ENCODE results near the gene MMP2.

The MMP2 gene

DNA sequence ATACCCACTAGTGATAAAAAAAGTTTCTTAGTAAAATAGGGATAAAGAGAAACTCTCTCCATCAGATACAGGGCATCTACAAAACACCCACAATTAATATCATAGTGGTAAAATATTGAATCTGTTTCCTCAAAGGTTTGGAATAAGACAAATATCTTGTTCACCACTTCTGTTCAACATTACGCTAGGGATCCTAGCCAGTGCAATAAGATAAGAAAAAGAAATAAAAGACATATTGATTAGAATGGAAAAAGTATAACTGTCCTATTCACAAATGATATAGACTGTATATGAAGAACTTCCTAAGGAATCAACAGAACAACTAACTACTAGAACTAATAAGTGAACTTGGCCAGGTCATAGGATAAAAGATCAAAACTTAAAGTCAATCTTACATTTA lies 42.8 kb downstream of the MMP2 start:
- DNase-seq: no peak

DNA sequence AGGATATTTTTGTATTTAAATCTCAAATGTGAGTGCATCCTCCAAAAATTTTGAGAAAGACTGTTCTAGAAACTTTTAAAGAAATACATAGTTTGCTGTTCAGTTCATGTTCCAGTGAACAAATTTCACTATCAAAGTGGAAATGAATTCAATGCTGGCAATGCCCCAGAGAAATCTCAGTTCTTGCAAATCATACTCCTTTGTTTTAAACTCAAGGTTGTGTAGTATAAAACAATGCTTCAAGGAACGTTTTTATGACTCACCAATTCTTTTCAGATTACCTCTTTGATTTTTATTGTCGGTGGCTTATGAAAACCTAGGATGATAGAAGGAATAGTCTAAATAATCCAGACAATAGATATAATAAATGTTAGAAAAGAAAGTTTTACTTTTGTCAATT lies 47.4 kb downstream of the MMP2 start:
- no peak for DNase-seq

DNA sequence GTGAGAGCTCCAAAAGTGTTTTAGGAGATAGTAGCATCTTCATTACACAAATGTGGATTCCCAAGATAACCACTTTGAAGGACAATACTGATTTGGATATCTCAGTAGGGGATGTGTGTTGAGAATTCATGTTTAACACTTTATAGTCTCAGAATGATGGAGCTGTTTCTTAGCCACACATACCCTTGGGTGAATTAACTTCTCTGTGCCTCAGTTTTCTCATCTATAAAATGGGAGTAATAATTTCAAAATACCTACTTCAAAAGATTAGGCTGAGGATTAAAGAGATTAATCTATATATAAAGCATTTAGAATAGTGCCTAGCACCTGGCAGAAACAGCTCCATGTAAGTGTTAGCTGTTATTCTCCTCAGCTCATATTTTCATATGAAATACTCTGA lies 48.9 kb downstream of the MMP2 start:
- no peak for DNase-seq

DNA sequence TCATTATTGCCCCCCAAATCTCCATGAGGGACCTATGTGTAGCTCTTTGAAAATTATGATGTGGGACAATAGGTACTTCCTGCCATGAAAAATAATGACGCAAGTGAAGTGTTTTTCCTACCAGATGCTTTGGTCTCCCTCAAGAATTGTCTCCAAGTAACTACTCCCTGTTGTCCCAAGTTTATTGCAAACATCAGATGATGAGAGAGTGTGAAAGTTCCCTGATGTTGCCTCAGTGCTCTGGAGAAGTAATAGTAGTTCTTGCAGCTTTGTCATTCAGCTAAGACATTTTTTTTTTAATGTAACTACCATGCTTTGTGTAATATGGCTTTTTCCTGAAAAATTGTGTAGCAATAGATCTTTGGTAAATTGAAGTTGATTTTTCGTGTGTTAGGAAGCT lies 50.0 kb downstream of the MMP2 start:
- no peak for DNase-seq

DNA sequence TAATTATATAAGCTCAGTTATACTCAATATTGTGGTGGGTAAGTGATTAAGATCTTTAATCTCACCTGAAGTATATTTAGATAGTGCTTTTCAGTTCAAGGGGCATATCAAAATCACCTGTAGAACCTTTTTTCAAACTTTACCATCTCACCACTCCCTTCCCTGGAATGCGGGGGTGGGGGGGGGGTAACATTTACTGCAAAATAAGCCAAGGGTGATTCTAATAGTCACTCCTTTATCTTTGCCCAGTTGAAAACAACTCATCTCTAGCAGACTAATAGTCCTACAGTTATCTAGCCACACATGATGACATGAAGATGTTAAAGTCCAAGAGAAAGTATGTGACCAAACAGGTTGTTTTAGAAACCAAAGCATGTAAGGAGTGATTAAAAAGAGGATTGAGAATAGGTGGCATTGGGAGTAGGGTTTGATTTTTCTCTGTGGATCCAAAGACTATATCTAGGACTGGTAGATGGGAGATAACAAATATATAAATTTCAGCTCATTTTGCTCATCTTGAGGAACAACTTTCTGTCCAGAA lies 51.4 kb downstream of the MMP2 start:
- DNase-seq: no peak

DNA sequence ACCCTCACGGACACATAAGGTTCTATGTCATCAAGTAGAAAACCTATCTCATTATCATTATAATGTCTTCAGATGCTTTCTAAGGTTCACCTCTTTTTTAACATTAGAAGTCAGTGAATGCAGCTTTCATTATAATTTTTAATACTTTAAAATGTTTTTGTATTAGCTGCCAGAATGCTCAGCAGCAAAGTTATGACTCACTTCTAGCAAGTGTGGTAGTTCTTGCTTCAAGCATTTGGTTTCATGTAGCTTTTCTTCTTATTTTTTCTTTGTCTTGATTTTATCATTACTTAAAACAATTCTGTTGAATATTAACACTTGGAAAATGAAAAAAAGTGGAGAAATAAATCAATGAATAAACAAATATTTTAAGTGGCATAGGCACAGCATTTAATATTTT lies 53.2 kb downstream of the MMP2 start:
- no peak for DNase-seq

DNA sequence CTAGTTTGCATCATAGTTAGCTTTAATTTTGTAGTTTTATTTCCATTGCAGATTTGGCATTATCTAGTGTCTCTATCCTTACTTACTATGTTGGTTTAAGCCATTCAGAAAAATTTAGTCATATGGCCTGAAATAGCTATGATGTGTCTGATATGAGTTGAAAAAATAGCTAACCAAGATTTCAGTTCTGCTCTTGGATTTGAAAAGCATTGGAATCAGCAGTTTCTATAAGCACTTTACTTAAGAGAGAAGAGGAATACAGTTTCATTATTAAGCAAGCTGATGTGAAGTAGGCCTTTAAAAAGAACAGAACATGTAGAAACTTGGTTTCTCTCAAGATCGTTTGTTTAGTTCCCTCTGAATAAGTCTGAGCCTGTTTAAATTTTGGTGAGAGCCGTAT lies 55.8 kb downstream of the MMP2 start:
- DNase-seq: no peak

DNA sequence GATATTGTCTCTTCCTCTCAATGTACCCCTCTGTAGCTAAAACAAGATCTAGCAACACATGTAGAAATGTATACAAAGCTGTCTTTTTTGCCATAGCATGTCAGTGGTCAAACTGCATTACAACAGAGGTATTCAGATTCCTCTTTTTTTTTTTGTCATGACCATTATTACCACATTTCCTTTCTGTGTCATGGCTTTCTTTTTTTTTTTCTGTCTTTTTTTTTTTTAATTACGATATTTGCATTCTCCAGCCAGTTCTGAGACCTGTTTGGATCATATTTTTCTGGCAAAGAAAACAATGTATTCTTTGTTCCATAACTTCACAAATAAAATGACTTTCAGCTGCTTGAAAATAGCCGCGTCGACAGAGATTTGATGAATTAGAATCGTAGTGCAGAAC lies 60.1 kb downstream of the MMP2 start:
- no peak for DNase-seq

DNA sequence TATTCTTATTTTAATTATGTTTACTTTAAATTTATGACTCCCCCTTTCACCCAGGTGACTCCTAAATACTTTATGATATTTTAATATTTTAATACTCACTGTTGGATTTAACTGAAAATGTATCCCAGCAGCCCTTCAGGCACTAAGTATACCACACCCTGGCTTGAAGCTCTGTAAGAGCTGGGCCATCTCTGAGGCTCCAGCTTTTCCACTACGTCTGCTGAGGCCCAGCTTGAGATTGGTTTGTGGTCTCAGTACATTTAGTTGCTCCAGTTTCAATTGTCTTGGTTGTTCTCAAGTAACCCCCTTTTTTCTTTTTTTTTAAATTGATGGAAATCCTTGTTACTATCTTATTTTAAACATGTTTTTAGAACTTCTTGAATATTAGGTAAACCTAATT lies 60.5 kb downstream of the MMP2 start:
- DNase-seq: no peak

DNA sequence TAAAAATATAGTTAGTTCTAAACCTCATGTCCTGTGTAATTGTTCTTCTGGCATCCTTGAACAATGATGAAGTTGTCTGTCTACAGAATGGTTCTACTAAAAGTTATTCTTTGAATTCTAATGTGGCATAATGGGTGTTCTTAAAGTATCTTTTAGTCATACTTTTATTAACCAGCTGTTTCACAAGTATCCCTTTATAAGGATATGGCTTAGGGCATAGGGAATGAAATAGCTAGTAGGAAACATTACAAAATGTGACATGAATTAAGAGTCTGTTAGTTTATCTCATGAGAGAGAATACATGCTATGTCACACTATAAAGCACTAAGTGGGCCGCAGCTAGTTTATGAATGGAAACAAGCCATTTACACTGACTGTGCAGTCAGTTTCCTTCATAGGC lies 61.2 kb downstream of the MMP2 start:
- no peak for DNase-seq

DNA sequence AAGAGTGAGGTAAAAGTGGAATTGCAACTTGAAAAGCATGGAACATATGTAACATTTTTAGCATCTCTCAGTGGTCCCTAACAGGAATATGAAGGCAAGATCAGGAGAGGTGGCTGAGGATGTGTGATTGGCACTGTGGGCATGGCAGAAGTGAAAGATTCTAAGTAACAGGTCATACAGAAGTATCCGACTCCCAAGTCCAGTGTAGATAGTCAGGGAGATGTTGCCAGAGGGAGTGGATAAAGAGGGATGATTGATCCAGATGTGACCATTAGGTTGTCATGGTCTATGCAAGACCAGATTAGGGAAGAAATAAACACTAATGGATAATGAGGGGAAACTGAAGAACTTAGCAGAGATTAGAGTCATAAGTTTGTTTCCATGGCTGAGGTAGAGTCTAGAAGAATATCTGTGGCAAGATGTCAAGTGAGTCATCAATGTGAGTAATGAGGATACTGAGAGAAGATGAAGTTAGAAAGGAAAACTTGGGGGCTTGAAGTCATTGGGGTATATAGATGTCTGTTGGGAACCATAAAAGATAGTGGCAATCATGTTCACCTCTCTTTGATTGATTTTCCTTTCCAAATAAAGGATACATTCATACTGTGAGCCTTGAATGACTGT lies 63.6 kb downstream of the MMP2 start:
- no peak for DNase-seq

DNA sequence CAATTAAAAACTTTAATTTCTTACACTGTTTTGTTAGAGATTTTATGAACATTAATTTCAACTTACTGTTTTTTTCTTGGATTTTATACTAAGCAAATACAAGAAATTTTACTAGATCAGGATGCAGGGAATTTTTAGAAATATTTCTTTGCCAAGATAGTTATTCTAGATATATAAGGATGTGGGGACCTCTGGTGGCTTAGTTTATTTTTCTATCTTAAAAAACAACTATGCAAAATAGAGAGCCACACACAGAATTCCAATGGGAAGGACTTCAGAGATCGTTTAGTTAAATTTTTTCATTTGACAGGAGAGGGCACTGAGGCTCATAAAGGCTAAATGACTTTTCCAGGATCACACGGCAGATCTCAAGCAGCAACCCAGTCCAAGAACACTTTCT lies 64.5 kb downstream of the MMP2 start:
- no peak for DNase-seq

DNA sequence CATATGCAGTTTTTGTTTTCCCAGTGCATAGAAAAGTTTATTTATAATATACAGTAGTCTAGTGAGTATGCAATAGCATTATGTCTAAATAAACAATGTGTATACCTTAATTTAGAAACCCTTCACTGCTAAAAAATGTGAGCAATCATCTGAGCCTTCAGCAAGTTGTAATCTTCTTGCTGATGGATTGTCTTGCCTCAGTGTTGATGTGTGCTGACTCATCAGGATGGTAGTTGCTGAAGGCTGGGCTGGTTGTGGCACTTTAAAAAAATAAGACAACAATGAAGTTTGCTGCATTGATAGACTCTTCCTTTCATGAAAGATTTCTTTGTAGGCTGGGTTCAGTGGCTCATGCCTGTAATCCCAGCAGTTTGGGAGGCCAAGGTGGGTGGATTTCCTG lies 73.6 kb downstream of the MMP2 start:
- DNase-seq: no peak

DNA sequence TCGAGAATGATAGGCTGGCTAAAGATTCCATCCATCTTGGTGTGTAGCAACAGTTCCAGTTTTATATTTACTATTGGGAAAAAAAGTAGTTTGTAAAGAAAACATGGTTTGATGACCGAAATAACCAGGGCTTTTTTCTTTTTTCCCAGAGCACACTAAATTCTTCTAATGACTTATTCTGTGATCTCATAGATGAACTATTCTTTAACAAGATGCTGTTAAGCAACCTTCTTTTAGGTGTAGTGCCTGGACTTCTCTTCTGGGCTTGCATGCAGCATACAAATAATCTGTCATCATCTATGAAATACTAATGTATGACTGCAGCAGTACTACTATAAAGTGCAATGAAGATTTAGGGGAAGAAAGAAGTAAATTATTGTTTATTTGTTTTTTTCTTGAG lies 76.4 kb downstream of the MMP2 start:
- no peak for DNase-seq

All from stimulated activated naive CD4-positive, alpha-beta T cell (primary cell).